T47D (cell line): ENCODE results near the gene IRAK3.
"Not testable (repeated sequence)": the region's sequence is repeated elsewhere in the genome, so short reads cannot be mapped to it uniquely, and the experiment has no call there.

ENCODE experiments used
- DNase-seq, 2 experiments: peaks; one replicate each; pipeline versions ENCODE4 v3.0.0 to v3.0.0-alpha.2; 2011 to 2012; ENCODE audit warnings: low read depth in 1 of 2, low spot score in 1 of 2
- JUND ChIP-seq: IDR thresholded peaks from 2 replicates; pipeline ENCODE4 v1.6.1; 2012; ENCODE audit warnings: low read depth
- in situ Hi-C: cut with HindIII; loops from 2 replicates; pipeline ENCODE4 v1.10.0; 2016; ENCODE audit warnings: low sequenced_read_pairs, low pct_unique_long_range_greater_than_20kb

Gene IRAK3

DNA sequence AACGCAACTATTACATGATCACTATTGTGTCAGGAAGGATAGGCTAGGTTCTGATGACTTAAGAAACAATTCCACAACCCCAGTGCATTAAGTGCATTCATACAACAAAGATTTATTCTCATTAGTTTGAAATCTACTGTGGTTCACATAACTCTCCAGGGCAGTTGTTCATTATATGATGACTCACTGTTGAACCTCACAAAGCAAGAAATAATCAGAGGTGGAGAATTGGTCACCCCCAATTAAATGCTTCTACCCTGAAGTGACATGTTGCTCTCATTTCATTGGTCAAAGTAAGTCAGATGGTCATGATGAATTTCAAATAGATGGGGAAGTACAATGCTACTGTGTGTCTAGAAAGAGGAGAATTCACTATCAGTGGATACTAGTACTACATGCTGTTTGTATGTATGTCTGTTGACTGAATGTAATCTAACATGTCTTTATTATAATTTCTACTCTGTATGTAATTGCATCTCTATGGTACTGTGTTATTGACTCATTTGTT, 107.2 kb downstream of the IRAK3 start:
- in situ Hi-C loops: no loop called here
- no peak for DNase-seq
- TF ChIP-seq JUND: no peak

- no peak for TF ChIP-seq JUND
- DNase-seq: no peak
- in situ Hi-C loops: no loop called here
Measured at GRCh38 chr12:66297080-66297479, 108.1 kb downstream of the IRAK3 start.

- in situ Hi-C loops: no loop called here
- TF ChIP-seq JUND: no peak
- no peak for DNase-seq
Measured at GRCh38 chr12:66297923-66298322, 108.9 kb downstream of the IRAK3 start.

DNA sequence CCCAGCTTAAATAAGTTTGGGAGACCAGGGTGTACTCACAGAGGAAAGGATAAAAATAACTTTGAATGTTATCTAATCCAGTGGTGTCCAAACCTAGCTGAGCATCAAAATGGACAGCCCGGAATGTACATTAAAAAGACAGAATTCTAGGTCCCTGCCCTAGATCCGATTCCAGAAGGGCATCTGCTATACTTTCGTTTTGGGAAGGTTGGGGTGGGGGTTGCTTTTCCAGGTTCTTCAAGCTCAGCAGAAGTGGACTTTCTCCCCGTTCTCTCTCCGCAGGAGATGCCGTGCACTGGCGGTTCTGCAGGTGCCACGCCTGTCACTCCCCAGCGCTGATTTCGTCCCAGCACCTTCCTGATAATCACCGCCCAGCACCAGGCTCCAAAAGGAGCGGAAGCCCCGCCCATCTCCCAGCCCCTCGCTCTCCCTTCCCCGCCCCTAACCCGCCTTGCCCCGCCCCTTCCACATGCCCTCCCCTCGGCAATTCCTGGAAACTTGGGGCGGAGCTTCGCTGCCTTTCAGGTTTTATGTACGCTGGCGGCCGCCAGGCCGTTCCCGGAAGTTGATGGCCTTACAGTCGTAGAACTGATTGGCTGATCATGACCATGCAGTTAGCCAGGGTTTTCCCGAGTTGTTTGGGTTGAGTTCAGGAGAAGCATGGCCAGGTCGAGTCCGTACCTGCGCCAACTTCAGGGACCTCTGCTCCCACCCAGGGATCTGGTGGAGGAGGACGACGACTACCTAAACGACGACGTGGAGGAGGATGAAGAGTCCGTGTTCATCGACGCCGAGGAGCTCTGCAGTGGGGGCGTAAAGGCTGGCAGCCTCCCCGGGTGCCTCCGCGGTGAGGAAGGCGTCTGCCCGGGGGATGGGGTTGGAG, 113.2 kb downstream of the IRAK3 start, which contains the start of gene HELB:
HELB (plus strand) TSS at position 550 of the 883 bp plus-strand sequence; CDS start at position 661, 111 bp downstream.
- no peak for TF ChIP-seq JUND
- peak; percentile 78 to 97 for DNase-seq
- in situ Hi-C loops: no loop called here

GRCh38 chr12:66302827-66303169, 113.8 kb downstream of the IRAK3 start:
- no peak for TF ChIP-seq JUND
- DNase-seq: no peak
- in situ Hi-C loops: no loop called here

DNA sequence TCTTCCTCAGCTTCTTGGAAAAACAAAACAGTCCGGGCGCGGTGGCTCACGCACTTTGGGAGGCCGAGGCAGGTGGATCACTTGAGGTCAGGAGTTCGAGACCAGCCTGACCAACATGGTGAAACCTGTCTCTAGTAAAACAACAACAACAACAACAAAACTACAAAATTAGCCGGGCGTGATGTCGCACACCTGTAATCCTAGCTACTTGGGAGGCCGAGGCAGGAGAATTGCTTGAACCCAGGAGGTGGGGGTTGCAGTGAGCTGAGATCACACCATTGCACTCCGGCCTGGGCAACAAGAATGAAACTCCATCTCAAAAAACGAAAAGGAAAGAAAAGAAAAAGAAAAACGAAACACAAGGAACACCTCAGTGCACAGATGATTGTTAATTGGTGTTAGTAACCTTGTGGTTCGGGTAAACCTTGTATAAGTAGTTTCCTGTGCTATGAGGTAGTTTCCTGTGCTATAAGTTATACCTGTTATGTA, 114.3 kb downstream of the IRAK3 start:
- DNase-seq, in situ Hi-C loops: not testable (repeated sequence)
